HG02759 (cell line): Measurements from ENCODE around the gene BRD4.
A peak's percentile ranks its signal among the peaks of the same experiment; 100 is the strongest.
"Not testable (repeated sequence)": the region's sequence is repeated elsewhere in the genome, so short reads cannot be mapped to it uniquely, and the experiment has no call there.

Source experiments
- ATAC-seq: cut with Tn5 transposase; IDR thresholded peaks from one replicate; pipeline ENCODE4 v1.9.1; 2021; ENCODE audit warnings: mild to moderate bottlenecking, moderate library complexity; ENCODE audit not compliant: unreplicated experiment

Gene BRD4

GRCh38 chr19:15363048-15363447, 30.7 kb upstream of the BRD4 start:
- ATAC-seq = not testable (repeated sequence)

- not testable (repeated sequence) for ATAC-seq
These were observed 27.7 kb upstream of the BRD4 start for GRCh38 chr19:15360015-15360414.

- no peak for ATAC-seq
These were observed 26.6 kb upstream of the BRD4 start for GRCh38 chr19:15358918-15359317.

- ATAC-seq = no peak
These were observed 25.6 kb upstream of the BRD4 start for GRCh38 chr19:15357906-15358305.

- ATAC-seq = no peak
These were observed 22.4 kb upstream of the BRD4 start for GRCh38 chr19:15354566-15355296.

- no peak for ATAC-seq
These were observed 21.6 kb upstream of the BRD4 start for GRCh38 chr19:15353908-15354307.

- not testable (repeated sequence) for ATAC-seq
These were observed 20.2 kb upstream of the BRD4 start for GRCh38 chr19:15352535-15352934.

- ATAC-seq = not testable (repeated sequence)
These were observed 9.0 kb upstream of the BRD4 start for GRCh38 chr19:15341328-15341727.

GRCh38 chr19:15340086-15340485, 7.7 kb upstream of the BRD4 start:
- no peak for ATAC-seq

GRCh38 chr19:15337202-15337601, 4.9 kb upstream of the BRD4 start:
- no peak for ATAC-seq

- not testable (repeated sequence) for ATAC-seq
These were observed 3.7 kb upstream of the BRD4 start for GRCh38 chr19:15335992-15336391.

- ATAC-seq = peak; percentile 46
These were observed 674 bp downstream of the BRD4 start for GRCh38 chr19:15331419-15332310.

GRCh38 chr19:15330801-15331418, 1.4 kb downstream of the BRD4 start:
- ATAC-seq = no peak

- ATAC-seq = no peak
These were observed 4.0 kb downstream of the BRD4 start for GRCh38 chr19:15328312-15328711.

GRCh38 chr19:15324791-15325519, 7.4 kb downstream of the BRD4 start:
- ATAC-seq = no peak

GRCh38 chr19:15323496-15324235, 8.7 kb downstream of the BRD4 start:
- ATAC-seq = no peak

GRCh38 chr19:15321739-15322138, 10.6 kb downstream of the BRD4 start:
- no peak for ATAC-seq

GRCh38 chr19:15320116-15320515, 12.2 kb downstream of the BRD4 start:
- no peak for ATAC-seq

GRCh38 chr19:15318241-15318691, 14.1 kb downstream of the BRD4 start:
- no peak for ATAC-seq
